ENCODE results near the gene KLHL30.

- TF ChIP-seq, protein P1, sequence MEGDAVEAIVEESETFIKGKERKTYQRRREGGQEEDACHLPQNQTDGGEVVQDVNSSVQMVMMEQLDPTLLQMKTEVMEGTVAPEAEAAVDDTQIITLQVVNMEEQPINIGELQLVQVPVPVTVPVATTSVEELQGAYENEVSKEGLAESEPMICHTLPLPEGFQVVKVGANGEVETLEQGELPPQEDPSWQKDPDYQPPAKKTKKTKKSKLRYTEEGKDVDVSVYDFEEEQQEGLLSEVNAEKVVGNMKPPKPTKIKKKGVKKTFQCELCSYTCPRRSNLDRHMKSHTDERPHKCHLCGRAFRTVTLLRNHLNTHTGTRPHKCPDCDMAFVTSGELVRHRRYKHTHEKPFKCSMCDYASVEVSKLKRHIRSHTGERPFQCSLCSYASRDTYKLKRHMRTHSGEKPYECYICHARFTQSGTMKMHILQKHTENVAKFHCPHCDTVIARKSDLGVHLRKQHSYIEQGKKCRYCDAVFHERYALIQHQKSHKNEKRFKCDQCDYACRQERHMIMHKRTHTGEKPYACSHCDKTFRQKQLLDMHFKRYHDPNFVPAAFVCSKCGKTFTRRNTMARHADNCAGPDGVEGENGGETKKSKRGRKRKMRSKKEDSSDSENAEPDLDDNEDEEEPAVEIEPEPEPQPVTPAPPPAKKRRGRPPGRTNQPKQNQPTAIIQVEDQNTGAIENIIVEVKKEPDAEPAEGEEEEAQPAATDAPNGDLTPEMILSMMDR (IDR thresholded peaks at IDR 0.05) = no peak
- TF ChIP-seq POLR2A (IDR thresholded peaks at IDR 0.05) = no peak
Measured at GRCh38 chr2:238151205-238151604, 12.7 kb downstream of the KLHL30 start.
